ENCODE data around the gene NFATC1.
A peak's percentile ranks its signal among the peaks of the same experiment; 100 is the strongest.

NFATC1 gene

DNA sequence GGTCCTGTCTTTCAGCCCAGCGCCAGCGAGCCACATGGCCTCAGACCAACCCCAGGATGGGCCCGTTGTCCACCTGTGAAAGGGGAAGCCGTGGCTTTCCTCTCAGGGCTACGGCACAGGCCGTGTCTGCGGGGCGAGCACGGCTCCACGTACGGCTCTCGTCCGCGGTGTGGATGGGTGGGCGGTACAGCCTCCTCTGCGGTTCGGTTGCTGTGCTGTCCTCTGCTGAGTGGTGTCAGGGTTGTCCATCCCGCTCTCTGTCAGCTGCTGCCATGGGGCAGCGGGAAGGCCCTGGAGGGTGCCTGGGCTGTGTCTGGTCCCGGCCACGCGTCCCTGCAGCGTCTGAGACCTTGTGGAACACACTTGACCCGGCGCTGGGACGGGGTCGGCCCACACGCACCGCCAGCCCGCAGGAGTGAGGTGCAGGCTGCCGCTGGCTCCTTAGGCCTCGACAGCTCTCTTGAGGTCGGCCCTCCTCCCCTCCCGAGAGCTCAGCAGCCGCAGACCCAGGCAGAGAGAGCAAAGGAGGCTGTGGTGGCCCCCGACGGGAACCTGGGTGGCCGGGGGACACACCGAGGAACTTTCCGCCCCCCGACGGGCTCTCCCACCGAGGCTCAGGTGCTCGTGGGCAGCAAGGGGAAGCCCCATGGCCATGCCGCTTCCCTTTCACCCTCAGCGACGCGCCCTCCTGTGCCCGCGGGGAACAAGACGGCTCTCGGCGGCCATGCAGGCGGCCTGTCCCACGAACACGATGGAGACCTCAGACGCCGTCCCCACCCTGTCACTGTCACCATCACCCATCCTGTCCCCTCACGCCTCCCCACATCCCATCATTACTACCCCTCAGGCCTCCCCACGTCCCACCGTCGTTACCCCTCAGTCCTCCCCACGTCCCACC, 128.7 kb downstream of the NFATC1 start:
- no peak overlapping the region for H3K27ac ChIP-seq (ENCODE audit: low read length)
- no peak overlapping the region for H3K4me3 ChIP-seq (ENCODE audit: low read length)

DNA sequence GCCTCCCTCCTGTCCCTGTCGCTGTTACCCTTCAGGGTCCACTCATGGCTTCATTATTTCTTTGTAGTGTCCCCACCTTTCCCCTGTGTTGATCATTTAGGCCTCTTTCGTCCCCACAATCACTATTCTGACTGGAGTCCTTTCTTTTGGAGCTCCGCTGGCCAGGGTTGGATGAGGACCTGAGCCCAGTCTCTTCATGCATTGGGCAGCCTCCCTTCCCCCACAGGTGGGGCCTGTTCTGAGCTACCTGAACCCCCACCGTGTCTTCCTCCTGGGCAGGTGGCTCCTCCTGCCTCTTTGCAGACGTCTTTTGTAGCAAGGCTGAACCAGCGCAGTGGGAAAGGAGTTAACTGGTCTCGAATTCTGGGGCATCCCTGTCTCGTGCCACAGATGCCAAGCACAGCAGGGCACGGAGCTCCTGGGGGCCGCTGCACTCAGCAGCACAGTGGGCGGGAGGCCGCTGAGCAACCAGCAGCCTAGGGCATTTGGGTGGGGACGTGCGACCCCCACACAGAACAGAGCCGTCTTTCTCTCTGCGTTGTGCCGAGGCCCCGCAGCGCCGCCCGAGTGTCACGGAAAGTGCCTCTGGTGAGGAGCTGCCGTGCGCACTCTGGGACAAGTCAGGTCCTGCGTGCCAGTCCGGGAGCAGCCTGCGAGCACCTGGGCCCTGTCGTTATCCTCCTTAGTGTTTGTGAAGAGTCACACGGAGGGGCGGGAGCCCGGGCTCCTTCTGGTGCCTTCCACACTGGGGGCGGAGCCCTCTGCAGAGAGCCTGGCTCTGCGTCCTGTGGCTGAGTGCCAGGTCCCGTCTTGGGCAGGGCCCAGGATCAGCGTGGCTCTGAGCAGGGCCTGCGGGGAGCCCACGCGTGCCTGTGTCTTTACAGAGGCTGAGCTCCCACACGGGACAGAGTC, 130.1 kb downstream of the NFATC1 start:
- H3K9me3 ChIP-seq (ENCODE audit: control insufficient read depth, insufficient read depth, low read length): no peaks in the 10 kb centered on the region
- H3K4me1 ChIP-seq (ENCODE audit: control insufficient read depth, insufficient read depth, low read length): no peaks in the 10 kb centered on the region; the same call in 1 of the 2 replicates
- H3K36me3 ChIP-seq (ENCODE audit: control insufficient read depth, insufficient read depth, low read length): no peaks in the 10 kb centered on the region
- DNase-seq (ENCODE audit: low read depth, low spot score): no peak
- H3K4me3 ChIP-seq (ENCODE audit: low read length): no peak overlapping the region
- no peak overlapping the region for H3K27ac ChIP-seq (ENCODE audit: low read length)
- H3K27me3 ChIP-seq (ENCODE audit: control insufficient read depth, insufficient read depth, low read length): no peaks in the 10 kb centered on the region
- WGBS (ENCODE audit: insufficient coverage, insufficient read length): no CpG with 5 or more reads among the region's 39 CpGs

More for the DNA sequence above, 128.7 kb downstream of the NFATC1 start:
- Histone ChIP-seq H3K4me1 (ENCODE audit: control insufficient read depth, insufficient read depth, low read length) (no peaks in the 10 kb centered on the region; the same call in 1 of the 2 replicates), H3K9me3 (ENCODE audit: control insufficient read depth, insufficient read depth, low read length) (no peaks in the 10 kb centered on the region), H3K27me3 (ENCODE audit: control insufficient read depth, insufficient read depth, low read length) (no peaks in the 10 kb centered on the region), H3K36me3 (ENCODE audit: control insufficient read depth, insufficient read depth, low read length) (no peaks in the 10 kb centered on the region)
- WGBS (ENCODE audit: insufficient coverage, insufficient read length): 100% methylated on average over 1 of the region's 63 CpGs
- DNase-seq (ENCODE audit: low read depth, low spot score): no peak

DNA sequence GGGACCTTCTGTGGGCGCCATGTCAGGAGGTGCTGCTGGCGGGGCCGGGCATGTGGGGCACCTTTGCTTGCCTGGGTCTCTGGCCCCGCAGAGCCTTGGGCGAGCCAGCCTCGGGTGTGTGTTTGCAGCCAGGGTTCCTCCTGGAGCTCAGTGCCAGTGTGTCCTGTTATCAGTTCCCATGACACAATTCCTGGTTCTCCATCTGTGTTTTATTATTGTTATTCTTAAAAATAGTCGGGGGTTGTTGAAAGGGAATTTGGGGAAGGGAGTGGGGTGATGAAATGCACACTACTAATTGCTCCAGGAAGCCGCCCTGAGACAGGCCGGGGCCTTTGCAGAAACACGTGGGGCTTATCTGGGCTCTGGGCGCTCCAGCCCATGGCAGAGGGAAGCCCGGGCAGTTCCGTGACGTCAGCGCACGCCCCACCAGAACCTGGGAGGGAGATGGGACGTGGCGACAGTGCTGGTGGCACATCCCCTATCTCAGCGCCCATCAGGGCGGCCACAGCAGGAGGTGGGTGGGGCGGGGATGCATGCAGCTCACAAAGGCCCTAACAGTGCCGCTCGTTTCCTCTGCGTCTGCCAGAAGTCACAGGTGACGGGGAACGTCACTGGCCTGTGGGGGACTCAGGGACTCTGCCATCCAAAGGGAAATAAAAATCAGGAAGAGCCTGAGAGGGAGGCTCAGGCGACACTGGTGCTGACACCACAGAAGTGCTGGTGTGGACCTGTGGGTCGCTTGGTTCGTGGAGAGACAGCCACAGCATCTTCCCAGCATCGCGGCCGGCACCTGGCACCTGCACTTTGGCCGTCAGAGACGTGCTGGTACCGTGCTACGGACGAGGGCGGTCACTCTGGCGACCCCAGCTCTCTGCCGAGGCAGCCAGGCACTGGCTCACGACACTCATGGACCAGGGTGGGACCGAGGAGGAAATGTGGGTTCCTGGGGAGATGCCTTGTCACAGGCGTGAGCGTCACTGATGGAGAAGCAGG, 131.0 kb downstream of the NFATC1 start:
- Histone ChIP-seq H3K4me1 (ENCODE audit: control insufficient read depth, insufficient read depth, low read length) (no peaks in the 10 kb centered on the region; the same call in 1 of the 2 replicates), H3K9me3 (ENCODE audit: control insufficient read depth, insufficient read depth, low read length) (no peaks in the 10 kb centered on the region), H3K4me3 (ENCODE audit: low read length) (no peak overlapping the region), H3K27ac (ENCODE audit: low read length) (no peak overlapping the region), H3K36me3 (ENCODE audit: control insufficient read depth, insufficient read depth, low read length) (no peaks in the 10 kb centered on the region), H3K27me3 (ENCODE audit: control insufficient read depth, insufficient read depth, low read length) (no peaks in the 10 kb centered on the region)
- DNase-seq (ENCODE audit: low read depth, low spot score): no peak
- WGBS (ENCODE audit: insufficient coverage, insufficient read length): 100% methylated on average over 1 of the region's 44 CpGs

DNA sequence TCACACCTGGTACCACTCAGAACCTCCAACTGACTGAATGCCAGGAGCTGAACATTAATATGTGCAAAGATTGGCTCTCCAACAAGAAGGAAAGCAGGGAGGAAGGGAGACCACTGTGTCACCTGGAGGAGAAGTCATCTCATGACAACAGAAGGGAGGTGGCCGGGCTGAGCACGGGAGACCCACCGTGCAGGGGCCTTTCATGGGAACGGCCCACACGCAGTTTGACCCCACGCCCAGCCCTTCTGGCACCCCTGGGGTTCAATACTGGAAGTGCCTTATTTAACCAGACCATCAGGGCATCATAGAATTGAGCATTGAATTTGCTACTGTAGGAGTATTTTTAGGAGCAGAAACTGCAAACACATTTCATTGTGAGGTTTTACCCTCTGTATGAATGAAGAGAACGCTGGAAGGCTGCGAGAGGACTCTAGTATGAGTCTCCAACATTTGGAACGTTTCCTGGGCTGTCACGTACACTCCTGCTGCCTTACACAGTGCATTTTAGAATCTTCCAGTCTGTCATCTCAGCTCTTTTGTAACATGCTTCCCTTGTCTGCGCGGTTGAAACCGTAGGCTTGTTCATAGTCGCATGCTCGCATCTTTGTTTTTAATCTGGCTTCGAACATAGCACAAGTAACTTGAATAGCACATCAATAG, 132.1 kb downstream of the NFATC1 start:
- no peak for DNase-seq (ENCODE audit: low read depth, low spot score)
- no peak overlapping the region for H3K27ac ChIP-seq (ENCODE audit: low read length)
- no peaks in the 10 kb centered on the region for H3K27me3 ChIP-seq (ENCODE audit: control insufficient read depth, insufficient read depth, low read length)
- H3K9me3 ChIP-seq (ENCODE audit: control insufficient read depth, insufficient read depth, low read length): no peaks in the 10 kb centered on the region
- WGBS (ENCODE audit: insufficient coverage, insufficient read length): no CpG with 5 or more reads among the region's 16 CpGs
- no peaks in the 10 kb centered on the region for H3K36me3 ChIP-seq (ENCODE audit: control insufficient read depth, insufficient read depth, low read length)
- no peaks in the 10 kb centered on the region; the same call in 1 of the 2 replicates for H3K4me1 ChIP-seq (ENCODE audit: control insufficient read depth, insufficient read depth, low read length)
- H3K4me3 ChIP-seq (ENCODE audit: low read length): no peak overlapping the region

DNA sequence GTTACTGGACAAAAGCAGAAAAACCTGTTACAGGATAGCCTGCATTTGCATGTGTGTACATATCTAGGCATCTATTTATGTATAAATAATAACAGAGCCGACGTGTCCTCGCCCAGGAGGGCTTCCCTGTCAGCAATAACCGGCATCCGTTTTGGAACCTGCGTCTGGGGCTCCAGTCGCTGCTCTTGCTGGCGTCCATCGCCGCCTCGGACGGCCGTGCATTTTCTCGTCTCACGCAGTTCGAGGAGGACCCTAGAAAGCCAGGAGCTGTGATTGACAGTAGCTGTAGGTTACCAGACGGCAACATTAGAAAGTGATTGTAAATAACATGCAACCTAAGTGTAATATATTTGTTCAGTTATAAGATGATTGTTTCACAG, 132.6 kb downstream of the NFATC1 start:
- Histone ChIP-seq H3K4me3 (ENCODE audit: low read length) (no peak overlapping the region), H3K27me3 (ENCODE audit: control insufficient read depth, insufficient read depth, low read length) (no peaks in the 10 kb centered on the region), H3K9me3 (ENCODE audit: control insufficient read depth, insufficient read depth, low read length) (no peaks in the 10 kb centered on the region), H3K36me3 (ENCODE audit: control insufficient read depth, insufficient read depth, low read length) (no peaks in the 10 kb centered on the region), H3K4me1 (ENCODE audit: control insufficient read depth, insufficient read depth, low read length) (no peaks in the 10 kb centered on the region; the same call in 1 of the 2 replicates), H3K27ac (ENCODE audit: low read length) (no peak overlapping the region)
- no CpG with 5 or more reads among the region's 17 CpGs for WGBS (ENCODE audit: insufficient coverage, insufficient read length)
- no peak for DNase-seq (ENCODE audit: low read depth, low spot score)

DNA sequence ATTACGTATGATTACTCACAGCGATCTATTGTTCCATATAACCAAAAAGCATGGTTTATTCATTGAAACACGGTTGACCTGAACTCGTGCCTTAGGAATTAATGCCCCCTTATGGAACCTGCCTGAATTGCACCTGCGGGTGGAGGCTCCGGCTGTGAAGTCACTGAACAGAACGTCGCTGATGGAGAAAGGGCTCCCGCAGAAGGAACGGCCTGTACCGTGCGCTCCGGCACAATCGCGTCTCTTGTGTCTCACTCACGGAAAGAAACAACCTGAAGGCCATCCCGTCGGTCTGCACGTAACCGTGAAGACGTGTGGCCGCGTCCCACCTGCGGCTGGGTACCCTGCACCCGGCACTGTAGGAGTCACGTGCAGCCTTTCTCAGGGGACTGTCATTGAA, 133.1 kb downstream of the NFATC1 start:
- Histone ChIP-seq H3K27me3 (ENCODE audit: control insufficient read depth, insufficient read depth, low read length) (no peaks in the 10 kb centered on the region), H3K4me1 (ENCODE audit: control insufficient read depth, insufficient read depth, low read length) (no peaks in the 10 kb centered on the region; the same call in 1 of the 2 replicates), H3K27ac (ENCODE audit: low read length) (no peak overlapping the region), H3K36me3 (ENCODE audit: control insufficient read depth, insufficient read depth, low read length) (no peaks in the 10 kb centered on the region), H3K9me3 (ENCODE audit: control insufficient read depth, insufficient read depth, low read length) (no peaks in the 10 kb centered on the region), H3K4me3 (ENCODE audit: low read length) (no peak overlapping the region)
- DNase-seq (ENCODE audit: low read depth, low spot score): peak; percentile 63
- no CpG with 5 or more reads among the region's 26 CpGs for WGBS (ENCODE audit: insufficient coverage, insufficient read length)

DNA sequence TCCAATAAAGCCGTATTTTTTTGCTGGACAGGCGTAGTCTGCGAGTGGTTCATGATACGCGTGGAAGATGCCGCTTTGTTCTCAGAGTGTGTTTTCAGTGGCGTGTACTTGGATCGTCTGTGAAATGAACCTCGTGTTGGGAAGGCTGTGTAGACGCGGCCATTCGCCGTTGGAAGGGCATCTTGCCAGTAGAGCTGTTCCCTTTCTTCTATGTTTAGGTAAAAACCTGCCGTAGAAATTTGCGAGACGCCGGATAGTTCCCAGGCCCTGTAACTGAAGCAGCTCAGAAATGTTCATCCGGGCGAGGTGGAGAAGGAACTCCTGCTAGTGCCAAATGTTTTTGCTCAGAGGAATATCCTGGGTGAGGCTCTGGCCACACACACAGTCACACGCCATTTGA, 133.6 kb downstream of the NFATC1 start:
- H3K4me3 ChIP-seq (ENCODE audit: low read length): no peak overlapping the region
- H3K36me3 ChIP-seq (ENCODE audit: control insufficient read depth, insufficient read depth, low read length): no peaks in the 10 kb centered on the region
- no peaks in the 10 kb centered on the region; the same call in 1 of the 2 replicates for H3K4me1 ChIP-seq (ENCODE audit: control insufficient read depth, insufficient read depth, low read length)
- no peak for DNase-seq (ENCODE audit: low read depth, low spot score)
- H3K9me3 ChIP-seq (ENCODE audit: control insufficient read depth, insufficient read depth, low read length): no peaks in the 10 kb centered on the region
- no CpG with 5 or more reads among the region's 20 CpGs for WGBS (ENCODE audit: insufficient coverage, insufficient read length)
- no peaks in the 10 kb centered on the region for H3K27me3 ChIP-seq (ENCODE audit: control insufficient read depth, insufficient read depth, low read length)
- no peak overlapping the region for H3K27ac ChIP-seq (ENCODE audit: low read length)

DNA sequence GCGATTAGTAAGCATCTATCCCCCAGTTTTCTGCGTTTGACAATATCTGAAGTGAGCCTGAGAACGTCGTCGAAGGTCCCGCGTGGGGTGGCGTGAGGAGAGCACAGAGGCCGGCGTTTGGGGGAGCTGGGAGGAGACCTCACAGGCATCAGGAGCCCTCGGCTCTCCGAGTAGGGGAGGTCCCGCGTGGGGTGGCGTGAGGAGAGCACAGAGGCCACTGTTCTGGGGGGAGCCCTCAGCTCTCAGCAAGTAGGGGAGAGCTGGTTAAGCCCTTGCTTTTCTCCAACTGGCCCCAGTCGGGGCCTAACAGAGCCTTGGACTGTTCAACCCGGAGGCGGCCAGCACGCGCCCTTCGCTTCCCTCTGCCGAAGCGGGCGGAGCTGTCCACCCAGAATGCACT, 134.3 kb downstream of the NFATC1 start:
- H3K9me3 ChIP-seq (ENCODE audit: control insufficient read depth, insufficient read depth, low read length): no peaks in the 10 kb centered on the region
- no peaks in the 10 kb centered on the region for H3K27me3 ChIP-seq (ENCODE audit: control insufficient read depth, insufficient read depth, low read length)
- WGBS (ENCODE audit: insufficient coverage, insufficient read length): no CpG with 5 or more reads among the region's 24 CpGs
- no peaks in the 10 kb centered on the region for H3K36me3 ChIP-seq (ENCODE audit: control insufficient read depth, insufficient read depth, low read length)
- no peak overlapping the region for H3K27ac ChIP-seq (ENCODE audit: low read length)
- H3K4me1 ChIP-seq (ENCODE audit: control insufficient read depth, insufficient read depth, low read length): no peaks in the 10 kb centered on the region; the same call in 1 of the 2 replicates
- no peak overlapping the region for H3K4me3 ChIP-seq (ENCODE audit: low read length)
- DNase-seq (ENCODE audit: low read depth, low spot score): no peak

DNA sequence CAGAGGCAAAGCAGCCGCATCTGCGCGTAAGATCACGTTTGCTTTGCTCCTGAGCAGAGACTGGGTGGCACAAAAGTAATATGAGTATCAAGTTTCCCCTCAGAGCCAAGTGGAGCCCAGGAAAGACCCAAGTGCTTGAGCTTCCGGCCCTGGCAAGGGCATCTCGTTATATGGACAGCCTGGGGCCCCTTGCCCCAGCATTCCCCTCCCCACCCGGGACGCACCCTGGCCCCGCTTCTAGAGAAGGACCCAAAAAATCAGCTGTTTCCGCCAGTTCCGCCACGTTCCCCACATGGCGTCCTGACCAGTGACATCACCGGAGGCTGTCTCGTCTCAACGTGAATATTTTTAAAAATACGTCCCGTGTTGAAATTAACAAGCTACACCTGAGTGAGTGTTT, 135.1 kb downstream of the NFATC1 start:
- no CpG with 5 or more reads among the region's 18 CpGs for WGBS (ENCODE audit: insufficient coverage, insufficient read length)
- Histone ChIP-seq H3K9me3 (ENCODE audit: control insufficient read depth, insufficient read depth, low read length) (no peaks in the 10 kb centered on the region), H3K27me3 (ENCODE audit: control insufficient read depth, insufficient read depth, low read length) (no peaks in the 10 kb centered on the region), H3K4me3 (ENCODE audit: low read length) (no peak overlapping the region), H3K27ac (ENCODE audit: low read length) (no peak overlapping the region), H3K4me1 (ENCODE audit: control insufficient read depth, insufficient read depth, low read length) (no peaks in the 10 kb centered on the region; the same call in 1 of the 2 replicates), H3K36me3 (ENCODE audit: control insufficient read depth, insufficient read depth, low read length) (no peaks in the 10 kb centered on the region)
- DNase-seq (ENCODE audit: low read depth, low spot score): no peak
